ENCODE data around the gene SLC14A1. TPM values are rescaled to one million over a fixed set of nuclear protein-coding genes. Genes with fewer than 3 reads are reported as not detected.

The SLC14A1 gene
- total RNA-seq, 1 donor from 2014 or later: not detected

DNA sequence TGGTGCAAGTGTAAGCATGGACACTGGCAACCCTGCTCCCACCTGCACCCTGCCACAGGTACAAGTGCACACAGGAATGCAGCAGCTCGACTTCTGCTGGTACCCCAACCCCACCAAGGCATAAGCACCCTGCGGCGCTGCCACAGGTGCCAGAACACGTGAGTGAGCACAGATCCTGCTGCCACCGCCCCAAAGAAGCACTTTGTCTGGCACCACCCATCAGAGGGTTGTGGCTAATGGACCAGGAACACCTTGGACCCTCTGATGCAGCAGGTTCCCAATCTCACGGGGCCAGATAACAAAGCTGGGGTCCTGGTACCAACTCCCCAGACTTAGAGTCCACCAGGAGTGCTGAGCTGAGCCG is 32.2 kb upstream of the SLC14A1 start:
- Mint-ChIP-seq H3K27ac (ENCODE audit: unreplicated experiment) (no peak overlapping the region), H3K9me3 (ENCODE audit: unreplicated experiment) (peaks cover 7% of the 10 kb centered on the region), H3K27me3 (ENCODE audit: low read depth, unreplicated experiment) (peaks cover 20% of the 10 kb centered on the region), H3K4me3 (ENCODE audit: unreplicated experiment) (no peak overlapping the region), H3K4me1 (ENCODE audit: low read depth, unreplicated experiment) (peaks cover 10% of the 10 kb centered on the region), H3K36me3 (ENCODE audit: low read depth, unreplicated experiment) (no peaks in the 10 kb centered on the region)
- H3K79me2 ChIP-seq (ENCODE audit: insufficient read depth, low read length): no peaks in the 10 kb centered on the region
- H3K9me3 ChIP-seq (ENCODE audit: insufficient read depth, low read depth, low read length): no peaks in the 10 kb centered on the region
- H3K36me3 ChIP-seq (ENCODE audit: insufficient read depth, low read length): no peaks in the 10 kb centered on the region
- H3K27me3 ChIP-seq (ENCODE audit: insufficient read depth, low read length): no peaks in the 10 kb centered on the region
- TF ChIP-seq, protein P1, sequence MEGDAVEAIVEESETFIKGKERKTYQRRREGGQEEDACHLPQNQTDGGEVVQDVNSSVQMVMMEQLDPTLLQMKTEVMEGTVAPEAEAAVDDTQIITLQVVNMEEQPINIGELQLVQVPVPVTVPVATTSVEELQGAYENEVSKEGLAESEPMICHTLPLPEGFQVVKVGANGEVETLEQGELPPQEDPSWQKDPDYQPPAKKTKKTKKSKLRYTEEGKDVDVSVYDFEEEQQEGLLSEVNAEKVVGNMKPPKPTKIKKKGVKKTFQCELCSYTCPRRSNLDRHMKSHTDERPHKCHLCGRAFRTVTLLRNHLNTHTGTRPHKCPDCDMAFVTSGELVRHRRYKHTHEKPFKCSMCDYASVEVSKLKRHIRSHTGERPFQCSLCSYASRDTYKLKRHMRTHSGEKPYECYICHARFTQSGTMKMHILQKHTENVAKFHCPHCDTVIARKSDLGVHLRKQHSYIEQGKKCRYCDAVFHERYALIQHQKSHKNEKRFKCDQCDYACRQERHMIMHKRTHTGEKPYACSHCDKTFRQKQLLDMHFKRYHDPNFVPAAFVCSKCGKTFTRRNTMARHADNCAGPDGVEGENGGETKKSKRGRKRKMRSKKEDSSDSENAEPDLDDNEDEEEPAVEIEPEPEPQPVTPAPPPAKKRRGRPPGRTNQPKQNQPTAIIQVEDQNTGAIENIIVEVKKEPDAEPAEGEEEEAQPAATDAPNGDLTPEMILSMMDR (IDR thresholded peaks at IDR 0.05; ENCODE audit: insufficient read depth, low read depth, low read length): no peak
- no peak for TF ChIP-seq EZH2 (IDR thresholded peaks at IDR 0.05; ENCODE audit: insufficient read depth, low read length)
- H3K27ac ChIP-seq (ENCODE audit: low read depth, low read length): no peak overlapping the region
- H2AFZ ChIP-seq (ENCODE audit: low read depth, low read length): no peak overlapping the region
- H3K9ac ChIP-seq (ENCODE audit: low read length): no peak overlapping the region
- H3K4me3 ChIP-seq (ENCODE audit: insufficient read depth, low read depth, low read length): no peak overlapping the region
- H3K4me1 ChIP-seq (ENCODE audit: insufficient read depth, low read length): no peaks in the 10 kb centered on the region
- no peak overlapping the region for H3K4me2 ChIP-seq (ENCODE audit: low read length)
- no peaks in the 10 kb centered on the region for H4K20me1 ChIP-seq (ENCODE audit: insufficient read depth, low read length)
- DNase-seq (ENCODE audit: low read depth) (no peak), FAIRE-seq (no peak)

DNA sequence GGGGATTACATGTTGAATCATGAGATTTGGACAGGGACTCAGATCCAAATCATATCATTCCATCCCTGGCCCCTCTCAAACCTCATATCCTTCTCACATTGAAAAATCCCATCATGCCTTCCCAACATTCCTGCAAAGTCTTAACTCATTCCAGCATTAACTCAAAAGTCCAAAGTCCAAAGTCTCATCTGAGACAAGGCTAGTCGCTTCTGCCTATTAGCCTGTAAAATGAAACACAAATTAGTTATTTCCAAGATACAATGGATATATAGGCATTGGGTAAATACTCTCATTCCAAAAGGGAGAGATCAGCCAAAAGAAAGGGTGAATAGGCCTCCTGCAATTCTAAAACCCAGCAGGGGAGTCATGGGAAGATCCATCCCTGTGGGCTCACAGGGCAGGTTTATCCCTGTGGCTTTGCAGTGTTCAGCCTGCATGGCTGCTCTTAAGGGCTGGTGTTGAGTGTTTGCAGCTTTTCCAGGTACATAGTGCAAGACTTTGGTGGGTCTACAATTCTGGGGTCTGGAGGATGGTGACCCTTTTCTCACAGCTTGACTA is 21.2 kb upstream of the SLC14A1 start:
- FAIRE-seq (no peak), DNase-seq (ENCODE audit: low read depth) (no peak)
- Histone ChIP-seq H3K4me1 (ENCODE audit: insufficient read depth, low read length) (no peaks in the 10 kb centered on the region), H4K20me1 (ENCODE audit: insufficient read depth, low read length) (no peaks in the 10 kb centered on the region), H2AFZ (ENCODE audit: low read depth, low read length) (no peak overlapping the region), H3K27me3 (ENCODE audit: insufficient read depth, low read length) (no peaks in the 10 kb centered on the region), H3K4me2 (ENCODE audit: low read length) (no peak overlapping the region), H3K79me2 (ENCODE audit: insufficient read depth, low read length) (no peaks in the 10 kb centered on the region), H3K36me3 (ENCODE audit: insufficient read depth, low read length) (no peaks in the 10 kb centered on the region), H3K9ac (ENCODE audit: low read length) (no peak overlapping the region), H3K27ac (ENCODE audit: low read depth, low read length) (no peak overlapping the region), H3K9me3 (ENCODE audit: insufficient read depth, low read depth, low read length) (peaks cover 4% of the 10 kb centered on the region), H3K4me3 (ENCODE audit: insufficient read depth, low read depth, low read length) (no peak overlapping the region)
- no peak overlapping the region for H3K4me3 Mint-ChIP-seq (ENCODE audit: unreplicated experiment)
- no peaks in the 10 kb centered on the region for H3K36me3 Mint-ChIP-seq (ENCODE audit: low read depth, unreplicated experiment)
- TF ChIP-seq, protein P1 (IDR thresholded peaks at IDR 0.05; ENCODE audit: insufficient read depth, low read depth, low read length): no peak
- no peak for TF ChIP-seq EZH2 (IDR thresholded peaks at IDR 0.05; ENCODE audit: insufficient read depth, low read length)
- no peaks in the 10 kb centered on the region for H3K4me1 Mint-ChIP-seq (ENCODE audit: low read depth, unreplicated experiment)
- peaks cover 24% of the 10 kb centered on the region for H3K9me3 Mint-ChIP-seq (ENCODE audit: unreplicated experiment)
- H3K27me3 Mint-ChIP-seq (ENCODE audit: low read depth, unreplicated experiment): peaks cover 7% of the 10 kb centered on the region
- H3K27ac Mint-ChIP-seq (ENCODE audit: unreplicated experiment): no peak overlapping the region

DNA sequence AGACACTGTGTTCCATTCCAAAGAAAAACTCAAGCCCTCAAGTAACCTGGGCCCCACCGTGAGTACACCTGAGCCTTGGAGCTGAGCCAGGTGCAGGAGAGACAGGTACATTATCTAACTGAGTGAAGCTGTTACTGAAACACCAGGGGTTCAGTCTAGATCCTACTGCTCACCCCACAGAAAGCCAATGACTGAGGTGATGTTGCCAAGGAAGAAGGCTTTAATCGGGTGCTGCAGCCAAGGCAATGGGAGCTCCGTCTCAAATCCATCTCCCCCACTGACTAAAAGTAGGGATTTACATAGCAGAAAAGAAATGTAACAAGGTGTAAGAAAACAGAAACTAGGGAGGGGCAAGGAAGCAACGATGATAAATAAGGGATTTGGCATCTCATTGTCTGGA is 15.2 kb upstream of the SLC14A1 start:
- peaks cover 6% of the 10 kb centered on the region for H3K27me3 Mint-ChIP-seq (ENCODE audit: low read depth, unreplicated experiment)
- no peaks in the 10 kb centered on the region for H4K20me1 ChIP-seq (ENCODE audit: insufficient read depth, low read length)
- H3K9ac ChIP-seq (ENCODE audit: low read length): no peak overlapping the region
- no peak overlapping the region for H3K4me3 Mint-ChIP-seq (ENCODE audit: unreplicated experiment)
- no peak overlapping the region for H3K4me2 ChIP-seq (ENCODE audit: low read length)
- H3K4me3 ChIP-seq (ENCODE audit: insufficient read depth, low read depth, low read length): no peak overlapping the region
- no peaks in the 10 kb centered on the region for H3K27me3 ChIP-seq (ENCODE audit: insufficient read depth, low read length)
- DNase-seq (ENCODE audit: low read depth) (no peak), FAIRE-seq (no peak)
- H3K4me1 Mint-ChIP-seq (ENCODE audit: low read depth, unreplicated experiment): peaks cover 4% of the 10 kb centered on the region
- H3K36me3 Mint-ChIP-seq (ENCODE audit: low read depth, unreplicated experiment): no peaks in the 10 kb centered on the region
- no peaks in the 10 kb centered on the region for H3K79me2 ChIP-seq (ENCODE audit: insufficient read depth, low read length)
- TF ChIP-seq, protein P1 (IDR thresholded peaks at IDR 0.05; ENCODE audit: insufficient read depth, low read depth, low read length): no peak
- no peak for TF ChIP-seq EZH2 (IDR thresholded peaks at IDR 0.05; ENCODE audit: insufficient read depth, low read length)
- peaks cover 18% of the 10 kb centered on the region for H3K9me3 ChIP-seq (ENCODE audit: insufficient read depth, low read depth, low read length)
- peaks cover 3% of the 10 kb centered on the region for H3K4me1 ChIP-seq (ENCODE audit: insufficient read depth, low read length)
- no peak overlapping the region for H3K27ac Mint-ChIP-seq (ENCODE audit: unreplicated experiment)
- no peak overlapping the region for H2AFZ ChIP-seq (ENCODE audit: low read depth, low read length)
- no peaks in the 10 kb centered on the region for H3K36me3 ChIP-seq (ENCODE audit: insufficient read depth, low read length)
- H3K27ac ChIP-seq (ENCODE audit: low read depth, low read length): no peak overlapping the region
- peaks cover 20% of the 10 kb centered on the region for H3K9me3 Mint-ChIP-seq (ENCODE audit: unreplicated experiment)
